Stimulated activated CD4-positive, alpha-beta T cell treated with anti-CD3 and anti-CD28 coated beads, Interleukin-2, amount 100 ng/mL, for 4 hours (primary cell): Measurements from ENCODE around the gene SEMA3E.
"Not testable (repeated sequence)": the region's sequence is repeated elsewhere in the genome, so short reads cannot be mapped to it uniquely, and the experiment has no call there.

Experiments used
- DNase-seq: peaks from one replicate; pipeline ENCODE4 v3.0.0-alpha.2; 2020; ENCODE audit warnings: low read depth

Gene SEMA3E

DNA sequence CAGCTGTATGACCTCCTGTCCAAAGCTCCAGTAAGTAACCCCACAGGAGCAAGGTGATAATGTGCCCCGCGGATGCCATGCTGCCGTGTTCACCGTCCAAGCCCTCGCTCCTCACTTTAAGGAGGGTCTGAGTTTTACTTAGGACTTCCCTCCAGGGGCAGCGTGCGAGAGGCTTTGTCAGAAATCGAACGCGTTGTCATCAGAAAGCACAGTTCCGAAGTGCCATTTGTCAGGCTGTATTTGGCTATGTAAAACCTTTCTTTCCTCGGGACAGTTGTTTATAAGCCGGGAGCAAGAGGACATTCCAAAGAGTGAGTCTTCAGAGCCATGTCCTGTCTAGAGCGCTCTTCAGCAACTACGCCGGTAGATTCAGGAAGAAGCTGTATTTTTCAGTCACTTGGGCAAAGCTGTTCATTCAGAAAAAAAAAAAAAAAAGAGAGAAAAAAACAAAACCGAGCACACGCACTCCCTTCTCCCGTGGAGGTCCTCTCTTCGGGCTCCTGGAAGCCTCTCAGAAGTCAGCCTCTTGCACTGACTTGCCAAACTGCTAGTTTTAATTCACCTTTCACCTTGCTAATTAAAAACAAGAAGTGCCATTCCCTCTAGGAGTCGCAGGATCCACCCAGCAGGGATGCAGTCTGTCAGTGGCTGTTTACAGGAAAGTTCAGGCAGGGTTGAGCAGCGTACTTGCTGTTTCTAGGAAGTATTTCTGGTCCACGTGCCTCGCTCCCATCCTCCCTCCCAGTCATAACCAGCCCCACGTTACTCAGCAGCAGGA, at the start of gene SEMA3E:
Gene SEMA3E (minus strand): TSS at position 676 of the 778 bp plus-strand sequence.
- no peak for DNase-seq

DNA sequence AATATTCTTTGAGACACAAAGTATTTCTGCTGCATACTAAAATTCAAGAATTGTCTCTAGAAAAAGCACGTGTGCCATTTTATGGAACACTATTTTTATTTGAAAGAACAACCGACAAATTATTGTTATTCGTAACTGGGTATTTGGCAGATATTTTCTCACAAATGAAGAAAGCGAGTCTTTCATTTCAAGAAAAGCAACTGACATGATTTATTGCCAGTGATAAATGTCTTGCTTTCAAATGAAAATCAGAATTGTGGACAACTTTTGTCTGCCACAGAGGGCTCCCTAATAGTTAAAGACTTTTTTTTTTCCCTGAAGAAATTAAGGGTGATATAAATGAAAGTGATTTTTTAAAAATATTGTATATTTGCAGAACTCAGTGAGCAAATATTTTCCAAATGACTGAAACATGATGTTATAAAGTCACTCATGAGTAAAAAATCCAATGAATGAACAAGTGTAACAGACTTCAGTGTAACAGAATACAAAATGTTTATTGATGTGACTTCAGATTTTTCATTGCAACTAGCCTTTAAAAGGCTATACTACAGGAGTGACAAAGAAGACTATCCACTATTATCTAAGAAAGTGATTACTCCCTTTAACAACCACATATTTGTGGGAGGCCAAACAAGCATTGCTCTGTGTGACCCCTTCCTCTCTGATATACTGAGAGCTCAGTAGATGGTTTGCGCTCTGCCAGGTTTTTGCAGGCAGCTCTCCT, 49.0 kb upstream of the SEMA3E start:
- no peak for DNase-seq

DNA sequence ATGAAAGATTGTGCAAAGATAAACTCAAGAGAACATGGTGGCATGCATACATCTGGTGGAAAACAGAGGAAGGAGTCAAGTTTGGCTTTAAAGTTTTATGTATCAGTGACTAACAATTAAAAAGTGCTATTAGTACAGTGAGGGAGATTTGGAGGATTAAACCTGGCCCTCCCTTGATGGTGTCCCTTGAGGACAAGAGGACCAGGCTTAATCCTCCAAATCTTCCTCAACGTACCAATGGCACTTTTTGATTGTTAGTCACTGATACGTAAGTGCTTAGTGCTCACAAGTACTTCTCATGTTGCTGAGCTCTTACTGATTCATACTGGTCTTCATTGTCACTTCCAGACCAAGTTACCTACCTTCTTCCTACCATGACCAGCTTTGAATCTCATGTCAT, 47.2 kb upstream of the SEMA3E start:
- DNase-seq, result no peak

DNA sequence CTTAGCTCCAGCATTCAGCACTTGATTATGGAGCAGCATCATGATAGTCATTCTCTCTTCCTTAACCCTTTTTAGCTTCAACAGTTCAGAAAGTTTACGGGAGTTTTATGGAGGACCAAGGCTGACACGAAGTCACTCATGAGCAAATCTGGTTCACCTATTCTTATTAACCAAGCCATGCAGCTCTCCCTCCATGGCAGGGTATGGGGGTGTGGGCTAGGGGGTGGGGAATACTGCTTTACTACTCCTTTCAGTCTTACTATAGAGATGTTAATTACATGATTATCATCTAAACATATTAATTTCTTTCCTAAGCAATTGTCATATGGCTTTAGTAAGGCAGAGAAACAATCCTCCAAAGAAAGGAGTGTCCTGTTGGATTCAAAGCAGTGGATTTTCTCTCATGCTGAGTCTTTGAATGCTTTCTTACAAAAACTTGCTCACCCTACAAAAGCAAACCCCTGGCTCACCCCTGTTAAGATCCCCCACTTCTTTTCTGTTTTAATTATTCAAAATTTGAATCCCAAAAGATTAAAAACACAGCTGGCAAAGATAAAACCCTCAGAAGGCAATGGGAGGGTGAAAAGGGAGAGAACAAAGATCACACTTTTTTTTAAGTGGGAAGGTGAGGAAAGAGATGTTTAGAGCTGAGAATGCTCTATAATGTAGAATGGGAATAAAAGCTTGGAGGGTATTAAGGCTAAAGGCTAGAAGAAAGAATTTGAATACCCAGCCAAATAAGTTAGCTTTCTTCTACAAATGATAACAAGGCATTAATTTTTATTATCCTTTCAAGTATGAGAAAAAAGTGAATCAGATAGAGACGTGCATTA, 46.4 kb upstream of the SEMA3E start:
- no peak for DNase-seq

DNA sequence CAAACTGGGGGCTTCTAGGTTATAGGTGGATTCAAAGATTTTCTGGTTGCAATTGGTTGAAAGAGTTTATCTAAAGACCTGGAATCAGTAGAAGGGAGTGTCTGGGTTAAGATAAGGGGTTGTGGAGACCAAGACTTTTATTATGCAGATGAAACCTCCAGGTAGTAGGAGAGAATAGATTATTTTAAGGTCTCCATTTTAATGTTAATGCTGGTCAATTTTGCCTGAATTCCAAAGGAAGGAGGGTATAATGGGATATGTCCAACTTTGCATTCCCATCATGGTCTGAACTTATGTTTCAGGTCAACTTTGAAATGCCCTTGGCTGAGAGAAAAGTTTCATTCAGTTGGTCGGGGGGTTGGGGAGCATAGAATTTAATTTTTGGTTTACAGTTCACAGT, 44.3 kb upstream of the SEMA3E start:
- DNase-seq, result no peak

DNA sequence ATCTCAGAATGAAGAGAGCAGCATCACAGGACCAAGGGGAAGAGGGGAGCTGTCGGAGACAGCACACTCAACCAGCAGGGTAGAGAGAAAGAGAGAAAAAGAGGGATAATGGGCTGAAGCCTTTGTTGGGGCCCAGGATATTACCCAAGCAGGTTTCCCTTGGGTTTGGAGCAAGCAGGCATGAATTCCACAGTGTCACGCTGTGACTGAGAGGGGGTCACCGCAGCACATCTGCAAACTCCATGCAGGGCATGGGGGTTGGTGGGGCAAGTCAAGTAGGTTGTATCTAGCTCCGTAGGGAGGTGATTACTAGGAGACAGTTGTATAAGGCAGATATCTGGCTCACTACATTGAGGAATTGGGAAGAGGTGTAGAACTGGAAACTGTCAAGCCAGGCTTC, 42.2 kb upstream of the SEMA3E start:
- no peak for DNase-seq

DNA sequence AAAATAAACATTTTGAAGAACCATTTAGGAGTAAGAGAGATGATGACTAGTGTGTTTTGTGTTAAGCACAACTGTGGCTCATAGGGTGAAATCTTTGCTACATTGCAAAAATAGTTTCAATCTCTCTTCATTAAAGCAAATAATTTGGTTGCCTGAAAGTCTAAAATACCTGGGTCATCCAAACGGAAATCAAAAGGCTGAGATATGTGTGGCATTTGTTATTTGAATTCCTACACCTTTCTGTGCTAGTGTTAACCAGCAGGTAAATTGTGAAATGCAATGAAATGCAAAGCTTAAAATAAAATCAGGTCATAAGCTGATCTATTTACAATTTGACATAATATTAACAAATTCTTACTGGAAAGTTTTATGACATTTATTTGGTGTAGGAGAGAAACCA, 40.9 kb upstream of the SEMA3E start:
- no peak for DNase-seq

DNA sequence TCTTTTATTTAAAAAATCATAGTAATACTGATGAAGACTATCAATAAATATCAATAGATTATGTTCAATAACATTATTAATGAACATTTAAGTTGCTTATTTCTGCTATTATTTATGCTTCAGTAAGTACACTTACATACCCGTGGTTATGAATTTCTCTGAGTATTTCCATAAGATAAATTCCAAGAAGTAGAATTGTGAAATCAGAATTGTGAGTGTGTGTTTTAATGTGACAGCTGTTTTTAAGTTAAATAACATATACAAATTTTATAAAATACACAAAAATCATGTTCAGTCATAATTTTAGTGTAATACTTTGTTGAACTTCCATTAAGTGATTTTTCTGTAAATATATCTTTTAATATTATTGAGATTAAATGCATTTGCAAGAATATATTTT, 37.5 kb upstream of the SEMA3E start:
- DNase-seq, result no peak

DNA sequence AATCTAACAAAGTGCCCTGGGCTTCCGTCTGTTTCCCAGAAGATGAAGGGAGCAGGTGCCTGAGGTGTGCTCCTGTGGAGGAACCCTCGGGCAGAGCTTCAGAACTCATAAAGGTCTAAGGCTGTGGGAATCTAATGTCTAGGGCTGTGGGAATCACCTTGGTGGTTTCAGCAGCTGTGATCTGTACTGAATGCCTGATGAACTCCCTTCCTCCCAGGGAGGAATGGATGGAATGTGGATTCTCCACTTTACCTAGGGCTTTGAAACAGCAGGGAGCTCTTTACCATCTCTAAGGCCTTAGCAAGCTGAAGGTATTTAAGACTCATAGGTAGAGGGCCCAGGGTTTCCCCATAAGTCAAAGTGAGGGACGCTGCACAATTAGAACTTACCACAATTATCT, 36.0 kb upstream of the SEMA3E start:
- no peak for DNase-seq

DNA sequence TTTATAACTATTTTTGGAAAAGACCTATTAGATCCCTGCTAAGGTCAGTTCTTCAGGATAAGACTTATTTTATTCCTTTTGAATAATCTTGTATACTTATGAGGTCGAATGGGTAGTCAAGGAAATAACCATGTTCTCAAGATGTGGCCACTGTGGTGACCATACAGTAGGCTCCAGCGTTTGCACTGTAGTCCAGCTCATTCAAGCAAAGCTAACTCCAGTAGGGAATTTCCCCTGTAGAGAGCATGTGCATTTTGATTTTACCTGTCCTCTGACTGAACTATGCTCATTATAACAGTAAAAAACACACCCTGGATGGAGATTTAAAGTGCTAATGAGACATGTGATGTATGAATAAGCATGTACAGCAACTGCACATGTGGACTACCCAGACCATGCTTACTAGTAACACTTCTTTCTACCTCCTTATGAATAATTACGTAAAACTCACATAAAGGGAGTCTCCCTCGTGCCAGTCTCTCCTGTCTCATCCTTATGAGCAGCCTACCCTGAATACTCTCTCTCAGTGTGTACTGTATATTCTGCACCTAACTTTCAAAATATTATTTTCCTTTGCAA, 32.4 kb upstream of the SEMA3E start:
- DNase-seq, result no peak

DNA sequence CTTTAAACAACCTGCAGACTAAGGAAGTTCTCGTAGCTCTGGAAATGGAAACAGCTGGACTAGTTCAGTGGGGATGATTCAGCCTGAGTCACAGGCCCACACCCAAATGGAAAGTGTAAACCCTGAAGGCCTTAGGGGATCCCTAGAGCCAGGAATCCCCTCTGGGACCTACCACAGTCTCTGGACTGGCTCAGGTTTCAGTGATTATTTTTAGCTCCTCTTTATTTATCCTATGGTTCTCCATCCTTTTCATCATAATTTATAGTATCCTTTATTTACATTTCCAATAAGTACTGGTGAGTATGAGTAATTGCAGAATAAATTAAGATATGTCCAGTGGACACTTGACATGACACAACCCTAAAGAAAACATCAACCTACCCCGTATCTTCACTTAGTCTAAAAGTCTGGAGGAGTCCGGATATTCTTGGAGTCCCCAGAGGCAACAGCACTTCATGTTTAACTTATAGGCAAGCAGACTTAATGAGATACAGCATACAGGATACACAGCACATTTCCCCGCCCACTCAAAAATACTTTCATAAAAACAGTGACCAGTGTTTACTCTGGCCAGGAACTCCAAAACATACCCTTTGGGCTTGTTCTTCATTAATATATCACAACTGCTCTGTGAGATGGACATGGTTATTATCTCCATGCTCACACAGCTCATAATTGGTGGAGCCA, 28.4 kb upstream of the SEMA3E start:
- no peak for DNase-seq

DNA sequence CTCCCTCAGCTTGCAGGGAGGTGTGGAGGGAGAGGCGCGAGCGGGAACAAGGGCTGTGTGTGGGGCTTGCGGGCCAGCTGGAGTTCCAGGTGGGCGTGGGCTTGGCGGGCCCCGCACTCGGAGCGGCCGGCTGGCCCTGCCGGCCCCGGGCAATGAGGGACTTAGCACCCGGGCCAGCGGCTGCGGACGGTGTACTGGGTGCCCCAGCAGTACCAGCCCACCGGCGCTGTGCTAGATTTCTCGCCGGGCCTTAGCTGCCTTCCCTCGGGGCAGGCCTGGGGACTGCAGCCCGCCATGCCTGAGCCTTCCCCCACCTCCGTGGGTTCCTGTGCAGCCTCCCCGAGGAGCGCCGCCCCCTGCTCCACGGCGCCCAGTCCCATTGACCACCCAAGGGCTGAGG, 24.4 kb upstream of the SEMA3E start:
- not testable (repeated sequence) for DNase-seq

DNA sequence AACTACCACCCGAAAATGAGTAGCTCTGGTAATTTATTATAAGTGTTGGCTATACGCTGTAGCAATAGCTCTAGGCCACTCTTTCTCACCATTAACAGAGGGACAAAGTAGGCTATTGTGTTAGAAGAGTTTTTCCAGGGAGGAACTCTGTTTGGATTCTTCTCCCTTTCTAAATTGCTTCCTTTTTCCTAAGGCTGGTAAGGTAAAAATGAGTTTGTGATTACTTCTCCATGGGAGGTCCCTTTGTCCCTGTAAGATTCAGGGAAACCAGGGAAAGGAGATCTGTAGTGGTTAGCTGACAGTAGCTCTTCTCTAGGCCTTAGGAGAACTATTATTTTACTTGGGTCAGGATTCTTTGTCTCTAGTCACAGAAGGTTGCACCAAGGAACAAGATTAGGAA, 23.2 kb upstream of the SEMA3E start:
- no peak for DNase-seq

DNA sequence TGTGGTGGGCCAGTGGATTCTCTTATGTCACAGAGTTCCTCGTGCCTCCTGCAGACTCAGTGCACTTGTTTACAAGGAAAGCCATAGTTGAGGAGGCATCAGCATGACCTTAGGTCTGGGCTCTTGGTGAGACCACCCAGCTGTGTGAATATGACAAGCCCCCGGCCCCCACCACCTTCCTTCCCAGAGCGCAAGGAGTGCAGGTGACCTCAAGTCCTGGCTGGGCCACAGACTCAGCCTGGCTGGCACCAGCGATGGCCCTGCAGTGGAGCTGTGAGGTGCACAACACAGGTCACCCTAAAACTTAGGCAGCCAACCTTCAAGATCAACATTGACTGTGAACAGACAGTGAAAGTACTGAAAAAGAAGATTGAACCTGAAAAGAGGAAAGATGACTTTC, 14.2 kb upstream of the SEMA3E start:
- DNase-seq, result no peak

DNA sequence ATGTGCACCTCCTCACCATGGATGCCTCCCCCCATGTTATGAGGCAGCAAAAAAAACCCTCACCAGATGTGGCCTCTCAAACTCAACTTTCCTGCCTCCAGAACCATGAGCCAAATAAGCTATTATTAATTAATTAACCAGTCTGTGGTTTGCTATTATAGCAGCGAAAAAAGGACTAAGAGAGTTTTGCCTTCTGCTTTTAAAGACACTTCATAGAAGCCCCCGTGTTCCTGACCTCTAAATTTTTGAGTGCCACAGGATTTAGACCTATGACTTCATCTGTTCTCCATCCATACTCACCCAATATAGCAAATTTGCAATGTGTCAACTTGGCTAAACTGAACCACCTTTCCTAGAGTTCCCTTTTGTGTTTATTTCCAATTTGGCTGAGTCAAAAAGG, 9.2 kb upstream of the SEMA3E start:
- DNase-seq, result no peak

DNA sequence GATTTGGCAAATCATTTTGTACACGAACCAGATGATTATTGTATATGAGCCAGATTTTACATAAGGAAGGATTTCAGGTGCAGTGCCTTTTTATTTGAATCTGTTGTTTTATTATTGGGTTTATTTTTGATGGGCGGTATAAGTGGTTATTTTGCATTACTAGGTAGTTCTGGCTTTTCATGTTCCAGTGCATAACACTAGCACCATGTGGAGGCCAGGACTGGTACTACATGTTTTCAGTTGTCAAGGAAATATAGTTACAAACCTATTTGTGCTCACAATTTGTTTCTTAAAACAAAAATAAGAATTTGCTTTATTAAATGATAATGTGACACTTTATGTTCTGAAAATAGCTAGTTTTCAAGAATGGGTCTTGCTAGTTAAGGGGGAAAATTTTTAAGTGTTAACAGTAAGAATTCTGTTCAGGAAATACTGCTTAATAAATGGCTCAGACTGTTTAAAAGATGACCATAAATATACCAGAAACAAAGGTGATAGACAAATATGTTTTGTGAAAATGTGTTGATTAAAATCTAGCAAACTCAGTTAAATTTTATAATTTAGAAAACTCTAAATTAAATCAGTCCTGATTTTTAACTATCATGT, 7.1 kb upstream of the SEMA3E start:
- no peak for DNase-seq

DNA sequence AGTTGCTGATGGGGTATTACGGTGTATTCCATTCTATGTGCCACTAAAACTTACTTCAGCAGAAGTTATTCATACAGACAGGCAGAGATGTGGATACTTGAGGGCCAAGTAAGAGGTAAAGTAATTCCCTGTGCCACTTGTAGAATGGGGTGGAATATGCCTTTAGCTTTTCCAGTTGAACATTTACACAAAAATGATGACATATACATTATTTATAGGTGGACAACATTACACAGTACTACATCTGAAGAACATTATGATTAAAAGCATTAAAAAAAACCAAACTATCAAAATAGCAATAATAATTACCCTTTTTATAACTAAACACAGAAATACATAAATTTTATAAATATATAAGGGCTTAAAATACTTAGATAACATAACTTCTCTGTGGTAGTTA, 3.5 kb upstream of the SEMA3E start:
- no peak for DNase-seq

DNA sequence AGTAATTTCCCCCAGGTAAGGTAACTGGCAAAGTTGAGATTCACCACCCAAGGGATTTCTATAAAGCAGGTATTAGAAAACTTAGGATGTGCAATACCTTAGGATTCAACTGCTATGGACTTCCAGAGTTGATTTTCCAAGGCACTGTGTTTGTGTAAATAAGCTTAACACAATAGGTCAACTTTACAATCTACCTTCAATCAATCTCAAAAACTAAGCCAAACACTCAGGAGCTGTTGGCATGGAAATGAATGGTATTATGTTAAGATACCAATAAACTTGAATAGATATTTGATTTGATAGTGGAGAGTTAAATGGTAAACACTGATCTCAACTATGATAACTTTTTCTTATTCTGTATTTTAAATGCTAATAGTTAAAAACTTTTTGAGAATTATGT, 762 bp upstream of the SEMA3E start:
- no peak for DNase-seq

DNA sequence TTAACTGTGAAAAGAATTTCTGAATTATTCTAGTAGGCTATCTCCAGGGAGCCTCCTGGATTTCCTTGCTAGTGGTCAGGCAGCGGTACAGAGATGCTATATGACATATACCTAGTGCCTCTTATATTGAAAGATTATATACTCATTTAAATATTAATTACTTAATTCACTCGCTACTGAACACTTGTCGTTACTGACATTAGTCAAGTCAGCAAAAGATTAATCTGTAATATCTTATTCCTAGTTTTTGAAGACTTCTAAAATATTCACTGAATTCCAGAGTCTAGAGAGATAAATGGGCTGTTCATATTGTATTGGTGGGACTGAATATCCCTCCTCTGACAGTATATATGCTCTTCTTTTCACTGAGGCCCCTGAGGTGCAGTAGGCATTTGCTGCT, 2.9 kb downstream of the SEMA3E start:
- no peak for DNase-seq

DNA sequence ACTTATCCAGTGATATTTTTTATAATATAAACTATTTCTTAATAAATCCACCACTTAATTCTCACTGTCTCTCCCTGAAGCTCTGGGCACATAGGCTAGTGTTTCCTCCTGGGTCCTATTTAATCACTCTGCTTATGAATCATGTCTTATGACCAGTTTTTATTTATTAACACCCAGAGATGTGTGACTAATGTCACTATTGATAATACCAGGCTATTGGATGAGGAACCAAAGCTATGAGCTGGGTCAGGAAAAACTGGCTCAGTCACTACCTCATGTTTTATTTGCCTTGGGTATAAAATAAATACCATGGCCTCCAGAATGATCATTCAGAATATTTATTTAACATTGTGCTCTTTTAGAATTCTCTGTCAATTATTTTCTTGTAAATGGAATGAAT, 5.2 kb downstream of the SEMA3E start:
- no peak for DNase-seq

DNA sequence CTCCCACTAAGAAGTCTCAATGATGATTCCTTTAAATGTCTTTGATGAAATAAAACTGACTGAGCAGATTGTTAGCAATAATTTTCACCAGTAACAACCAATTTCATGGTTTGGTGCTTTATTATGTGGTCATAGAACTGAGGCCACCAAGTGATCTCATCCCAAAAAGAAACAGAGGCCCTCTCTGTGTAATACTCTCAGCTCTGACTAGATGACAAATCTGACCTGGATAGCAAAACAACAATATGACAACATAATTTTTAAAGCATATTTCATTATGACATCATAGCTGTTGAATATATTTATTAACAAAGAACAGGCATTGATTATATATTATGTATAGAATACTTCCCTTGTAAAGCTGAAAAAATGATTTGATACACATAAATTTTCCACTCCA, 5.9 kb downstream of the SEMA3E start:
- DNase-seq, result no peak
